MCF 10A (cell line): Measurements from ENCODE around the gene SRGAP3. TPM values are rescaled to one million over a fixed set of nuclear protein-coding genes. Genes with fewer than 3 reads are reported as not detected.

Source experiments
- BruUV-seq: library from RNA; stranded (reverse); fragments of 400-500 nt; replicated peaks from 2 replicates; lab custom pipeline; 2021; lab: Mats Ljungman, UMichigan
- CTCF ChIA-PET: fragments of 300-600 bp; sonication (Branson Sonifier 250); formaldehyde crosslinking; extraction: SDS; loops from one replicate; lab custom pipeline; 2021; ENCODE audit warnings: antibody characterized with exemption, inconsistent platforms; lab: Yijun Ruan, JAX
- POLR2A ChIA-PET: fragments of 300-600, 350-650 bp; sonication (Branson Sonifier 250); formaldehyde crosslinking; extraction: SDS; loops from one replicate; lab custom pipeline; 2020; ENCODE audit warnings: antibody characterized with exemption, inconsistent platforms; lab: Yijun Ruan, JAX
- DNase-seq: peaks from one replicate; pipeline ENCODE4 v3.0.0-alpha.2; 2018; ENCODE audit not compliant: unreplicated experiment
- H3K27ac Mint-ChIP-seq: one replicate; pipeline ENCODE4 v1.8.0; 2022; ENCODE audit warnings: mild to moderate bottlenecking, low read depth, mixed read lengths; ENCODE audit not compliant: unreplicated experiment
- H3K27me3 Mint-ChIP-seq: one replicate; pipeline ENCODE4 v1.8.0; 2022; ENCODE audit warnings: mixed read lengths; ENCODE audit not compliant: insufficient read depth, unreplicated experiment
- H3K36me3 Mint-ChIP-seq: one replicate; pipeline ENCODE4 v1.8.0; 2022; ENCODE audit warnings: mild to moderate bottlenecking, moderate library complexity, mixed read lengths; ENCODE audit not compliant: insufficient read depth, unreplicated experiment
- H3K4me1 Mint-ChIP-seq: one replicate; pipeline ENCODE4 v1.8.0; 2022; ENCODE audit warnings: mixed read lengths; ENCODE audit not compliant: insufficient read depth, unreplicated experiment
- H3K4me3 Mint-ChIP-seq: one replicate; pipeline ENCODE4 v1.8.0; 2022; ENCODE audit warnings: mild to moderate bottlenecking, moderate library complexity, mixed read lengths; ENCODE audit not compliant: unreplicated experiment
- H3K9me3 Mint-ChIP-seq: one replicate; pipeline ENCODE4 v1.8.0; 2022; ENCODE audit warnings: mixed read lengths; ENCODE audit not compliant: unreplicated experiment
- CTCF ChIP-seq: fragments of 200-600 bp; IDR thresholded peaks from one replicate; pipeline ENCODE4 v1.8.0; 2022; ENCODE audit warnings: antibody characterized with exemption, mild to moderate bottlenecking; ENCODE audit not compliant: unreplicated experiment
- intact Hi-C: fragments of 100-400 bp; cut with micrococcal nuclease; formaldehyde crosslinking; loops from 2 replicates; pipeline ENCODE4 v1.14.1; 2022
- total RNA-seq: library from RNA; stranded (reverse); gene quantifications from 2 replicates; pipeline ENCODE4 v1.2.3, GENCODE V29; 2022

SRGAP3 gene
- total RNA-seq, 1 experiment from 2014 or later: 19.8 TPM

DNA sequence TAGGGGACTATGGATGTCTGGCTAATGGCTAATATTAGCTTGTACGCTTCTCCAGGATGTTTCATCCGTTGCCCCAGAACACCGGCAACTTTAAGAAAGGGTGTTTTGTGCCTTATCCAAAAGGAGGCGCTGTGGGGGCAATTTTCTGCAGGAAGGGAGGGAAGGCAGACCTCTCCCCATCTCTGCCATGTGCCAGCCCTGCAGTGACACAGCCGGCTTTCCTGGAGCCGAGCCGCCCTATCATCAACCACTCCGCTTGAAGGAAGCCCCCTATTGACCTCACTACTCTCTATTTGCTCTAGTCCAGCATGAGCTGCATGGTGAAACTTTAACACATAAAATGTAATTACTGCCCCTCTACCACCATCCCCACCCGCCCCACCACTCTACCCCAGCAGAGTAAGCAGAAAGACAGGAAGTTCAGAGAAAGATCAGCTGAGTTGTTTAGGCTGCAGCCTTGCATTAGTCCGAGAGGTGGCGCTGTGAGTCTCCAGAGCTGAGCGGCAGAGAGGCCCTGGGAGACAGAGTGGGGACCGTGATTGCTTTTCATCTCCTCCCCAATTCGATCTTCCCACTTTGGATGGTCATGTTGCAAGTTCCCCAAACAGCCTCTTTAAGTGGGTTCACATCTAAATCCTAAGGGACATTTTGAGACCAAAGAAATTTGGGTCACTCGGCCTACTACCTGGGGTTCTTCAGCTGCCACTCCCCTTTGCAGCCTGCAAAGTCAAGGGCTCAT is 261.6 kb downstream of the SRGAP3 start:
- H3K36me3 Mint-ChIP-seq: peaks cover 26% of the 10 kb centered on the region
- no peaks in the 10 kb centered on the region for H3K27me3 Mint-ChIP-seq
- H3K4me1 Mint-ChIP-seq: no peaks in the 10 kb centered on the region
- ChIA-PET POLR2A (interaction anchor here (0.6 to 2.0 kb wide), 3 partner anchors 102 to 315 kb away, joined by 3 to 6 read pairs (median 5); partner anchors contain the start of gene SRGAP3), CTCF (interaction anchor here (0.6 to 12.7 kb wide), 29 partner anchors 8 to 677 kb away, joined by 3 to 167 read pairs (median 4); partner anchors contain the start of gene SRGAP3)
- intact Hi-C loops: loop anchor here (1.0 to 5.0 kb wide), 3 partner anchors 79 to 314 kb away; partner anchors contain the start of gene SRGAP3
- peak; percentile 75 for TF ChIP-seq CTCF
- H3K9me3 Mint-ChIP-seq: no peaks in the 10 kb centered on the region
- BruUV-seq: no TSS peak
- peak; percentile 61 for DNase-seq
- H3K4me3 Mint-ChIP-seq: no peak overlapping the region
- H3K27ac Mint-ChIP-seq: no peak overlapping the region

GRCh38 chr3:8987226-8987625 is 262.2 kb downstream of the SRGAP3 start:
- Mint-ChIP-seq H3K4me1 (no peaks in the 10 kb centered on the region), H3K27me3 (no peaks in the 10 kb centered on the region), H3K4me3 (no peak overlapping the region), H3K9me3 (no peaks in the 10 kb centered on the region), H3K36me3 (peaks cover 29% of the 10 kb centered on the region), H3K27ac (no peak overlapping the region)
- no peak for TF ChIP-seq CTCF
- POLR2A ChIA-PET: interaction anchor here (1.5 to 2.0 kb wide), 2 partner anchors 102 to 315 kb away, joined by 5 to 6 read pairs; no protein-coding TSS in a partner anchor
- CTCF ChIA-PET: interaction anchor here (0.5 to 12.7 kb wide), 26 partner anchors 7 to 1734 kb away, joined by 3 to 167 read pairs (median 4); partner anchors contain the start of gene SRGAP3
- no TSS peak for BruUV-seq
- intact Hi-C loops: loop anchor here (5.0 kb wide), 1 partner anchor 260 kb away; the partner anchor contains the start of gene SRGAP3
- DNase-seq: no peak

- CTCF ChIA-PET: interaction anchor here (0.5 to 12.7 kb wide), 18 partner anchors 7 to 1735 kb away, joined by 3 to 167 read pairs (median 4); partner anchors contain the start of gene SRGAP3
Observed at GRCh38 chr3:8986741-8987140, 262.7 kb downstream of the SRGAP3 start.

More at GRCh38 chr3:8986741-8987140, 262.7 kb downstream of the SRGAP3 start:
- intact Hi-C loops: loop anchor here (5.0 kb wide), 1 partner anchor 261 kb away; the partner anchor contains the start of gene SRGAP3
- H3K27ac Mint-ChIP-seq: no peak overlapping the region
- H3K27me3 Mint-ChIP-seq: no peaks in the 10 kb centered on the region
- TF ChIP-seq CTCF: no peak
- peaks cover 31% of the 10 kb centered on the region for H3K36me3 Mint-ChIP-seq
- no peak for DNase-seq
- no TSS peak for BruUV-seq
- H3K4me1 Mint-ChIP-seq: no peaks in the 10 kb centered on the region
- no peaks in the 10 kb centered on the region for H3K9me3 Mint-ChIP-seq
- H3K4me3 Mint-ChIP-seq: no peak overlapping the region
- POLR2A ChIA-PET: interaction anchor here (1.5 to 2.0 kb wide), 2 partner anchors 103 to 316 kb away, joined by 5 to 6 read pairs; no protein-coding TSS in a partner anchor
